Measurements from ENCODE around the gene GSK3A.

- TF ChIP-seq PPARA (CRISPR knock-in tag; IDR thresholded peaks at IDR 0.05; ENCODE audit: borderline replicate concordance) (no peak), TCF4 (CRISPR knock-in tag; IDR thresholded peaks at IDR 0.05; ENCODE audit: borderline replicate concordance) (no peak), ZFP3 (CRISPR knock-in tag; IDR thresholded peaks at IDR 0.05) (no peak), ARNTL (CRISPR knock-in tag; IDR thresholded peaks at IDR 0.05; ENCODE audit: borderline replicate concordance, low read depth) (no peak), ZFP30 (CRISPR knock-in tag; IDR thresholded peaks at IDR 0.05) (no peak), ZNF8 (CRISPR knock-in tag; IDR thresholded peaks at IDR 0.05) (no peak), RARB (CRISPR knock-in tag; IDR thresholded peaks at IDR 0.05) (no peak), CREB5 (CRISPR knock-in tag; IDR thresholded peaks at IDR 0.05; ENCODE audit: low read depth) (no peak), ZC3H10 (CRISPR knock-in tag; IDR thresholded peaks at IDR 0.05) (no peak), ESRRG (CRISPR knock-in tag; IDR thresholded peaks at IDR 0.05) (no peak)
- TF ChIP-seq, protein P1, sequence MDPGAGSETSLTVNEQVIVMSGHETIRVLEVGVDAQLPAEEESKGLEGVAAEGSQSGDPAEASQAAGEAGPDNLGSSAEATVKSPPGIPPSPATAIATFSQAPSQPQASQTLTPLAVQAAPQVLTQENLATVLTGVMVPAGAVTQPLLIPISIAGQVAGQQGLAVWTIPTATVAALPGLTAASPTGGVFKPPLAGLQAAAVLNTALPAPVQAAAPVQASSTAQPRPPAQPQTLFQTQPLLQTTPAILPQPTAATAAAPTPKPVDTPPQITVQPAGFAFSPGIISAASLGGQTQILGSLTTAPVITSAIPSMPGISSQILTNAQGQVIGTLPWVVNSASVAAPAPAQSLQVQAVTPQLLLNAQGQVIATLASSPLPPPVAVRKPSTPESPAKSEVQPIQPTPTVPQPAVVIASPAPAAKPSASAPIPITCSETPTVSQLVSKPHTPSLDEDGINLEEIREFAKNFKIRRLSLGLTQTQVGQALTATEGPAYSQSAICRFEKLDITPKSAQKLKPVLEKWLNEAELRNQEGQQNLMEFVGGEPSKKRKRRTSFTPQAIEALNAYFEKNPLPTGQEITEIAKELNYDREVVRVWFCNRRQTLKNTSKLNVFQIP (CRISPR knock-in tag; IDR thresholded peaks at IDR 0.05; ENCODE audit: borderline replicate concordance, low read depth), result no peak
- TF ChIP-seq, protein P2, sequence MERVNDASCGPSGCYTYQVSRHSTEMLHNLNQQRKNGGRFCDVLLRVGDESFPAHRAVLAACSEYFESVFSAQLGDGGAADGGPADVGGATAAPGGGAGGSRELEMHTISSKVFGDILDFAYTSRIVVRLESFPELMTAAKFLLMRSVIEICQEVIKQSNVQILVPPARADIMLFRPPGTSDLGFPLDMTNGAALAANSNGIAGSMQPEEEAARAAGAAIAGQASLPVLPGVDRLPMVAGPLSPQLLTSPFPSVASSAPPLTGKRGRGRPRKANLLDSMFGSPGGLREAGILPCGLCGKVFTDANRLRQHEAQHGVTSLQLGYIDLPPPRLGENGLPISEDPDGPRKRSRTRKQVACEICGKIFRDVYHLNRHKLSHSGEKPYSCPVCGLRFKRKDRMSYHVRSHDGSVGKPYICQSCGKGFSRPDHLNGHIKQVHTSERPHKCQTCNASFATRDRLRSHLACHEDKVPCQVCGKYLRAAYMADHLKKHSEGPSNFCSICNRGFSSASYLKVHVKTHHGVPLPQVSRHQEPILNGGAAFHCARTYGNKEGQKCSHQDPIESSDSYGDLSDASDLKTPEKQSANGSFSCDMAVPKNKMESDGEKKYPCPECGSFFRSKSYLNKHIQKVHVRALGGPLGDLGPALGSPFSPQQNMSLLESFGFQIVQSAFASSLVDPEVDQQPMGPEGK (CRISPR knock-in tag; IDR thresholded peaks at IDR 0.05; ENCODE audit: borderline replicate concordance), result no peak
- TF ChIP-seq, protein P3, sequence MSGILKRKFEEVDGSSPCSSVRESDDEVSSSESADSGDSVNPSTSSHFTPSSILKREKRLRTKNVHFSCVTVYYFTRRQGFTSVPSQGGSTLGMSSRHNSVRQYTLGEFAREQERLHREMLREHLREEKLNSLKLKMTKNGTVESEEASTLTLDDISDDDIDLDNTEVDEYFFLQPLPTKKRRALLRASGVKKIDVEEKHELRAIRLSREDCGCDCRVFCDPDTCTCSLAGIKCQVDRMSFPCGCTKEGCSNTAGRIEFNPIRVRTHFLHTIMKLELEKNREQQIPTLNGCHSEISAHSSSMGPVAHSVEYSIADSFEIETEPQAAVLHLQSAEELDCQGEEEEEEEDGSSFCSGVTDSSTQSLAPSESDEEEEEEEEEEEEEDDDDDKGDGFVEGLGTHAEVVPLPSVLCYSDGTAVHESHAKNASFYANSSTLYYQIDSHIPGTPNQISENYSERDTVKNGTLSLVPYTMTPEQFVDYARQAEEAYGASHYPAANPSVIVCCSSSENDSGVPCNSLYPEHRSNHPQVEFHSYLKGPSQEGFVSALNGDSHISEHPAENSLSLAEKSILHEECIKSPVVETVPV (CRISPR knock-in tag; IDR thresholded peaks at IDR 0.05), result no peak
These were observed 9.3 kb downstream of the GSK3A start for GRCh38 chr19:42233106-42233505.
